SU-DHL-6 (cell line): ENCODE data around the gene VPS37C.

ENCODE experiments used
- CTCF ChIP-seq: fragments of 200-600 bp; sonication (generic); IDR thresholded peaks from one replicate; pipeline ENCODE4 v1.5.1; 2017; ENCODE audit warnings: antibody characterized with exemption, mild to moderate bottlenecking, low read length, moderate library complexity; ENCODE audit not compliant: insufficient read depth, poor library complexity, severe bottlenecking
- EZH2phosphoT487 ChIP-seq: fragments of 200-600 bp; sonication (generic), shearing (Covaris generic); conservative IDR thresholded peaks from 2 replicates; pipeline ENCODE4 v1.6.1; 2018; ENCODE audit warnings: mild to moderate bottlenecking, antibody characterized with exemption, low read length, moderate library complexity, mixed read lengths

- TF ChIP-seq CTCF (no peak), EZH2phosphoT487 (no peak)
Observed at GRCh38 chr11:61117168-61117520, 44.1 kb downstream of the VPS37C start.
